Gastrocnemius medialis (tissue), 4 donors: Measurements from ENCODE around the gene RBM28. TPM values are rescaled to one million over a fixed set of nuclear protein-coding genes. Genes with fewer than 3 reads are reported as not detected.

ENCODE experiments used
- ATAC-seq, 2 donors: fragments of 150-250 bp; one replicate each; pipeline ENCODE4 v1.9.1; 2016
- DNase-seq, 2 donors: peaks; one replicate each; pipeline ENCODE4 v3.0.0-alpha.2; 2019
- H3K27ac ChIP-seq, 4 donors: fragments of 200-600 bp; sonication (generic); 1 replicate in 1 of 4; 2 replicates in 3 of 4; pipeline ENCODE4 v1.5.1; 2016 to 2018; ENCODE audit warnings: mild to moderate bottlenecking in 2 of 4, moderate library complexity in 1 of 4
- H3K27me3 ChIP-seq, 3 donors: fragments of 200-600 bp; sonication (generic) in 2 of 3; 1 replicate in 1 of 3; 2 replicates in 2 of 3; pipeline versions ENCODE4 v1.5.1 to v1.6.0; 2016 to 2019; ENCODE audit warnings: mild to moderate bottlenecking in 1 of 3, moderate library complexity in 1 of 3
- H3K36me3 ChIP-seq, 2 donors: fragments of 200-600 bp; sonication (generic) in 1 of 2; one replicate each; pipeline ENCODE4 v1.5.1; 2017 to 2018
- H3K4me1 ChIP-seq, 2 donors: fragments of 200-600 bp; sonication (generic) in 1 of 2; one replicate each; pipeline ENCODE4 v1.5.1; 2016 to 2017; ENCODE audit warnings: mild to moderate bottlenecking in 2 of 2
- H3K4me3 ChIP-seq, 4 donors: fragments of 200-600 bp; sonication (generic) in 3 of 4; 1 replicate in 1 of 4; 2 replicates in 3 of 4; pipeline ENCODE4 v1.5.1; 2016 to 2019; ENCODE audit warnings: mild to moderate bottlenecking in 2 of 4
- H3K9me3 ChIP-seq, 3 donors: fragments of 200-600 bp; sonication (generic) in 2 of 3; 1 replicate in 1 of 3; 2 replicates in 2 of 3; pipeline ENCODE4 v1.5.1; 2016 to 2019
- CTCF ChIP-seq, 5 experiments: fragments of 450-650 bp in 3 of 5; fragments of 200-600 bp in 2 of 5; sonication (generic) in 2 of 5; IDR thresholded peaks in 4 of 5; conservative IDR thresholded peaks in 1 of 5; 1 replicate in 4 of 5; 2 replicates in 1 of 5; pipeline ENCODE4 v1.5.1; 2016 to 2019; ENCODE audit warnings: antibody characterized with exemption in 5 of 5, mild to moderate bottlenecking in 3 of 5, moderate library complexity in 3 of 5
- POLR2A ChIP-seq, 2 donors: fragments of 450-650 bp; IDR thresholded peaks; one replicate each; pipeline ENCODE4 v1.6.1; 2017; ENCODE audit warnings: antibody characterized with exemption in 2 of 2, mild to moderate bottlenecking in 2 of 2, moderate library complexity in 2 of 2
- in situ Hi-C, 4 donors: fragments of 200-750 bp; cut with MboI; loops; one replicate each; pipeline versions ENCODE4 v1.15.0 to v1.8.0; 2017; ENCODE audit warnings: low sequenced_read_pairs in 4 of 4
- intact Hi-C: fragments of 100-400 bp; cut with DNase I; formaldehyde crosslinking; loops from one replicate; pipeline ENCODE4 v1.15.1; 2023; ENCODE audit warnings: low total_unique reads
- total RNA-seq, 4 donors: library from RNA; depleted of rRNA; stranded (reverse); fragments of >200 nt; gene quantifications; one replicate each; pipeline versions ENCODE4 v1.1.0 to v1.2.3, GENCODE V29; 2016

Gene RBM28
- total RNA-seq, 4 donors from 2014 or later, result 13.6 to 18.5 (median 16.3) TPM

GRCh38 chr7:128267595-128267924, 76.1 kb downstream of the RBM28 start:
- no peak for DNase-seq
- intact Hi-C loops (no loop called here), in situ Hi-C loops (no loop called here)
- peaks cover 24 to 48% (median 43%) of the 10 kb centered on the region in 3 donors for H3K27me3 ChIP-seq
- H3K36me3 ChIP-seq, result no peaks in the 10 kb centered on the region
- peak in 1 of 2 donors; percentile 24 for ATAC-seq
- H3K4me3 ChIP-seq, result no peak overlapping the region
- TF ChIP-seq POLR2A (IDR thresholded peaks at IDR 0.05) (no peak), CTCF (IDR thresholded peaks at IDR 0.05 in 4 of 5, conservative IDR thresholded peaks at IDR 0.05 in 1 of 5) (no peak)
- H3K9me3 ChIP-seq, result no peaks in the 10 kb centered on the region
- H3K4me1 ChIP-seq, result peaks cover 3 to 8% of the 10 kb centered on the region in 2 donors
- H3K27ac ChIP-seq, result no peak overlapping the region

- in situ Hi-C loops (no loop called here), intact Hi-C loops (no loop called here)
- ATAC-seq (no peak), DNase-seq (no peak)
- Histone ChIP-seq H3K36me3 (no peaks in the 10 kb centered on the region), H3K4me1 (peaks cover 3 to 8% of the 10 kb centered on the region in 2 donors), H3K27ac (no peak overlapping the region), H3K4me3 (no peak overlapping the region), H3K27me3 (peaks cover 19 to 45% (median 42%) of the 10 kb centered on the region in 3 donors), H3K9me3 (no peaks in the 10 kb centered on the region)
- TF ChIP-seq CTCF (IDR thresholded peaks at IDR 0.05 in 4 of 5, conservative IDR thresholded peaks at IDR 0.05 in 1 of 5), result no peak
- no peak for TF ChIP-seq POLR2A (IDR thresholded peaks at IDR 0.05)
Measured at GRCh38 chr7:128266883-128267594, 76.7 kb downstream of the RBM28 start.

GRCh38 chr7:128266529-128266882, 77.2 kb downstream of the RBM28 start:
- DNase-seq (no peak), ATAC-seq (no peak)
- TF ChIP-seq CTCF (IDR thresholded peaks at IDR 0.05 in 4 of 5, conservative IDR thresholded peaks at IDR 0.05 in 1 of 5) (no peak), POLR2A (IDR thresholded peaks at IDR 0.05) (no peak)
- Histone ChIP-seq H3K27me3 (peaks cover 18 to 40% (median 36%) of the 10 kb centered on the region in 3 donors), H3K4me3 (no peak overlapping the region), H3K27ac (no peak overlapping the region), H3K36me3 (no peaks in the 10 kb centered on the region), H3K9me3 (no peaks in the 10 kb centered on the region), H3K4me1 (peaks cover 3 to 8% of the 10 kb centered on the region in 2 donors)
- in situ Hi-C loops (no loop called here), intact Hi-C loops (no loop called here)

GRCh38 chr7:128265906-128266300, 77.8 kb downstream of the RBM28 start:
- Histone ChIP-seq H3K27me3 (peaks cover 12 to 34% (median 30%) of the 10 kb centered on the region in 3 donors), H3K9me3 (no peaks in the 10 kb centered on the region), H3K4me1 (peaks cover 2 to 3% of the 10 kb centered on the region in 2 donors), H3K36me3 (no peaks in the 10 kb centered on the region), H3K4me3 (no peak overlapping the region), H3K27ac (no peak overlapping the region)
- intact Hi-C loops (no loop called here), in situ Hi-C loops (no loop called here)
- TF ChIP-seq POLR2A (IDR thresholded peaks at IDR 0.05) (no peak), CTCF (IDR thresholded peaks at IDR 0.05 in 4 of 5, conservative IDR thresholded peaks at IDR 0.05 in 1 of 5) (no peak)
- no peak for ATAC-seq
- DNase-seq, result no peak
